Osteoblast (primary cell): ENCODE measurements around the gene AQR. TPM values are rescaled to one million over a fixed set of nuclear protein-coding genes. Genes with fewer than 3 reads are reported as not detected.
"Not testable (repeated sequence)": the region's sequence is repeated elsewhere in the genome, so short reads cannot be mapped to it uniquely, and the experiment has no call there.

Experiments used
- DNase-seq: peaks from one replicate; pipeline ENCODE4 v3.0.0; 2011; ENCODE audit warnings: low spot score, mixed read lengths; ENCODE audit not compliant: insufficient read length; ENCODE audit errors: missing footprints
- H2AFZ ChIP-seq: 2 replicates; pipeline ENCODE4 v1.6.0; 2011; ENCODE audit warnings: mild to moderate bottlenecking, low read length
- H3K27ac ChIP-seq: 2 replicates; pipeline ENCODE4 v1.5.1; 2011; ENCODE audit warnings: mild to moderate bottlenecking, low read depth, low read length, moderate library complexity
- H3K27me3 ChIP-seq: 2 replicates; pipeline ENCODE4 v1.6.0; 2012; ENCODE audit warnings: mild to moderate bottlenecking, control low read depth, inconsistent platforms, low read length, moderate library complexity; ENCODE audit not compliant: insufficient read depth
- H3K36me3 ChIP-seq: 2 replicates; pipeline ENCODE4 v1.5.1; 2011; ENCODE audit warnings: mild to moderate bottlenecking, low read length, control low read depth, moderate library complexity; ENCODE audit not compliant: insufficient read depth
- H3K4me1 ChIP-seq: 2 replicates; pipeline ENCODE4 v1.5.1; 2011; ENCODE audit warnings: mild to moderate bottlenecking, low read length, control low read depth, moderate library complexity; ENCODE audit not compliant: insufficient read depth
- H3K4me2 ChIP-seq: 2 replicates; pipeline ENCODE4 v1.6.0; 2011; ENCODE audit warnings: mild to moderate bottlenecking, low read length; ENCODE audit not compliant: insufficient read depth
- H3K4me3 ChIP-seq: fragments of 200-600 bp; sonication (generic); 3 replicates; pipeline ENCODE4 v1.5.1; 2012; ENCODE audit warnings: mild to moderate bottlenecking, low read length, inconsistent platforms; ENCODE audit not compliant: insufficient read depth
- H3K79me2 ChIP-seq: 2 replicates; pipeline ENCODE4 v1.6.0; 2012; ENCODE audit warnings: mild to moderate bottlenecking, low read length, control low read depth, inconsistent platforms; ENCODE audit not compliant: insufficient read depth
- H3K9me3 ChIP-seq: 2 replicates; pipeline ENCODE4 v1.5.1; 2011; ENCODE audit warnings: low read depth, low read length, control low read depth
- H4K20me1 ChIP-seq: 2 replicates; pipeline ENCODE4 v1.6.0; 2012; ENCODE audit warnings: mild to moderate bottlenecking, low read length, control low read depth; ENCODE audit not compliant: insufficient read depth
- CTCF ChIP-seq: IDR thresholded peaks from 2 replicates; pipeline ENCODE4 v1.5.1; 2011; ENCODE audit warnings: mild to moderate bottlenecking, low read depth, low read length, moderate library complexity; ENCODE audit errors: extremely low read depth
- total RNA-seq: library from RNA; depleted of rRNA; stranded (reverse); fragments of >200 nt; gene quantifications from 2 replicates; pipeline ENCODE4 v1.2.3, GENCODE V29; 2012

The AQR gene
- total RNA-seq, 1 donor: 24.6 TPM

GRCh38 chr15:34944936-34945335 lies 24.6 kb downstream of the AQR start:
- no peak for DNase-seq
- H3K27me3 ChIP-seq: no peaks in the 10 kb centered on the region
- no peak for TF ChIP-seq CTCF
- peaks cover 7% of the 10 kb centered on the region for H3K4me1 ChIP-seq
- no peak overlapping the region for H2AFZ ChIP-seq
- no peak overlapping the region for H3K4me2 ChIP-seq
- H3K36me3 ChIP-seq: peaks cover 13% of the 10 kb centered on the region
- peaks cover 6% of the 10 kb centered on the region for H4K20me1 ChIP-seq
- H3K79me2 ChIP-seq: no peaks in the 10 kb centered on the region
- H3K9me3 ChIP-seq: no peaks in the 10 kb centered on the region
- no peak overlapping the region for H3K27ac ChIP-seq
- no peak overlapping the region for H3K4me3 ChIP-seq

GRCh38 chr15:34943711-34944110 lies 25.8 kb downstream of the AQR start:
- Histone ChIP-seq H3K4me1 (peaks cover 7% of the 10 kb centered on the region), H3K4me3 (no peak overlapping the region), H3K4me2 (no peak overlapping the region), H3K27me3 (no peaks in the 10 kb centered on the region), H3K27ac (no peak overlapping the region), H3K79me2 (no peaks in the 10 kb centered on the region), H3K36me3 (peaks cover 20% of the 10 kb centered on the region), H2AFZ (no peak overlapping the region), H4K20me1 (peaks cover 6% of the 10 kb centered on the region), H3K9me3 (no peaks in the 10 kb centered on the region)
- no peak for TF ChIP-seq CTCF
- DNase-seq: no peak

GRCh38 chr15:34943264-34943663 lies 26.3 kb downstream of the AQR start:
- not testable (repeated sequence) for H3K4me3 ChIP-seq, H3K79me2 ChIP-seq, H3K27me3 ChIP-seq, H3K4me2 ChIP-seq, H3K4me1 ChIP-seq, H2AFZ ChIP-seq, H3K27ac ChIP-seq, H4K20me1 ChIP-seq, DNase-seq, H3K9me3 ChIP-seq
- peaks cover 24% of the 10 kb centered on the region for H3K36me3 ChIP-seq

- H2AFZ ChIP-seq: no peak overlapping the region
- H3K27me3 ChIP-seq: no peaks in the 10 kb centered on the region
- DNase-seq: peak; percentile 66
- H3K4me2 ChIP-seq: no peak overlapping the region
- no peak overlapping the region for H3K4me3 ChIP-seq
- no peaks in the 10 kb centered on the region for H3K9me3 ChIP-seq
- H3K27ac ChIP-seq: no peak overlapping the region
- H3K36me3 ChIP-seq: peaks cover 25% of the 10 kb centered on the region
- H3K79me2 ChIP-seq: no peaks in the 10 kb centered on the region
- TF ChIP-seq CTCF: no peak
- H3K4me1 ChIP-seq: peaks cover 7% of the 10 kb centered on the region
- peaks cover 6% of the 10 kb centered on the region for H4K20me1 ChIP-seq
Observed at GRCh38 chr15:34942363-34942762, 27.2 kb downstream of the AQR start.
